H1 (cell line): ENCODE measurements around the gene DYDC1. TPM values are rescaled to one million over a fixed set of nuclear protein-coding genes. Genes with fewer than 3 reads are reported as not detected.

Experiments
- CTCF ChIA-PET: fragments of 300-600 bp; sonication (Branson Sonifier 250); formaldehyde crosslinking; loops from one replicate; lab custom pipeline; 2021; ENCODE audit not compliant: partially characterized antibody; lab: Charles Lee
- POLR2A ChIA-PET: fragments of 300-600 bp; sonication (Branson Sonifier 250); formaldehyde crosslinking; loops from one replicate; lab custom pipeline; 2021; ENCODE audit warnings: inconsistent platforms; ENCODE audit not compliant: partially characterized antibody; lab: Charles Lee
- DNase-seq, 2 experiments: peaks; one replicate each; pipeline versions ENCODE4 v3.0.0 to v3.0.0-alpha.2; 2010 to 2022; ENCODE audit warnings: low spot score in 2 of 2, low read depth in 1 of 2, mixed read lengths in 1 of 2
- FAIRE-seq: peaks from 2 replicates; lab custom pipeline; 2011; peaks lifted over from hg19 to GRCh38; lab: Jason Lieb, UNC
- H2AFZ ChIP-seq: 2 replicates; pipeline ENCODE4 v1.8.1; 2012; ENCODE audit warnings: low read length, inconsistent platforms
- H2AK5ac ChIP-seq: 2 replicates; pipeline ENCODE4 v1.6.1; 2013; ENCODE audit warnings: low read depth, low read length
- H2BK120ac ChIP-seq: replicated peaks from 2 replicates; pipeline ENCODE3; 2013; ENCODE audit warnings: low read depth, low read length, inconsistent platforms
- H2BK12ac ChIP-seq: 2 replicates; pipeline ENCODE4 v1.6.1; 2013; ENCODE audit warnings: low read depth, low read length
- H2BK15ac ChIP-seq: 2 replicates; pipeline ENCODE4 v1.6.1; 2013; ENCODE audit warnings: low read length
- H2BK20ac ChIP-seq: 2 replicates; pipeline ENCODE4 v1.6.1; 2013; ENCODE audit warnings: low read length
- H2BK5ac ChIP-seq: 2 replicates; pipeline ENCODE4 v1.6.1; 2013; ENCODE audit warnings: low read depth, low read length
- H3K14ac ChIP-seq: 2 replicates; pipeline ENCODE4 v1.6.1; 2013; ENCODE audit warnings: inconsistent platforms; ENCODE audit not compliant: insufficient read length
- H3K18ac ChIP-seq: 2 replicates; pipeline ENCODE4 v1.6.1; 2013; ENCODE audit warnings: low read length; ENCODE audit errors: extremely low read depth
- H3K23ac ChIP-seq: 2 replicates; pipeline ENCODE4 v1.6.1; 2013; ENCODE audit warnings: inconsistent platforms; ENCODE audit not compliant: insufficient read length
- H3K23me2 ChIP-seq: 2 replicates; pipeline ENCODE4 v1.6.1; 2013; ENCODE audit warnings: low read depth, low read length
- H3K27ac ChIP-seq: 2 replicates; pipeline ENCODE4 v1.6.1; 2011; ENCODE audit warnings: low read depth, low read length, inconsistent platforms
- H3K27me3 ChIP-seq, 4 experiments: replicated peaks in 1 of 4; 1 replicate in 1 of 4; 2 replicates in 3 of 4; pipeline versions ENCODE4 v1.6.1 to v1.8.1; 2011 to 2013; ENCODE audit warnings: low read length in 3 of 4, mild to moderate bottlenecking in 3 of 4, inconsistent platforms in 2 of 4, mixed read lengths in 2 of 4, moderate library complexity in 1 of 4; ENCODE audit not compliant: control insufficient read depth in 3 of 4, insufficient read depth in 3 of 4; ENCODE audit errors: extremely low read depth in 1 of 4
- H3K36me3 ChIP-seq, 4 experiments: 2 replicates each; pipeline versions ENCODE4 v1.6.1 to v1.8.1; 2011 to 2013; ENCODE audit warnings: mild to moderate bottlenecking in 4 of 4, low read length in 3 of 4, moderate library complexity in 2 of 4, control low read depth in 1 of 4, inconsistent platforms in 1 of 4; ENCODE audit not compliant: insufficient read depth in 4 of 4, control insufficient read depth in 2 of 4
- H3K4ac ChIP-seq: replicated peaks from 2 replicates; pipeline ENCODE3; 2013; ENCODE audit warnings: low read length, low read depth, mixed read lengths, inconsistent platforms; ENCODE audit not compliant: insufficient read length
- H3K4me1 ChIP-seq, 4 experiments: replicated peaks in 1 of 4; 1 replicate in 1 of 4; 2 replicates in 3 of 4; pipeline versions ENCODE4 v1.6.1 to v1.8.1; 2011 to 2013; ENCODE audit warnings: low read length in 3 of 4, inconsistent platforms in 2 of 4, mixed read lengths in 1 of 4; ENCODE audit not compliant: insufficient read depth in 4 of 4, control insufficient read depth in 3 of 4
- H3K4me2 ChIP-seq, 2 experiments: 2 replicates each; pipeline versions ENCODE4 v1.6.1 to v1.8.1; 2011 to 2013; ENCODE audit warnings: low read depth in 2 of 2, low read length in 2 of 2, control low read depth in 1 of 2, inconsistent platforms in 1 of 2, mild to moderate bottlenecking in 1 of 2; ENCODE audit not compliant: insufficient read depth in 1 of 2
- H3K4me3 ChIP-seq, 4 experiments: fragments of 200-600, 300-600 bp in 1 of 4; sonication (generic), shearing (Covaris generic), sonication (Bioruptor Twin) in 1 of 4; 2 replicates each; pipeline versions ENCODE4 v1.5.1 to v1.8.1; 2011 to 2016; ENCODE audit warnings: low read length in 4 of 4, low read depth in 3 of 4, control low read depth in 2 of 4, inconsistent platforms in 2 of 4, mild to moderate bottlenecking in 2 of 4, mixed read lengths in 1 of 4, moderate library complexity in 1 of 4; ENCODE audit not compliant: insufficient read depth in 2 of 4; ENCODE audit errors: extremely low read depth in 1 of 4
- H3K56ac ChIP-seq: replicated peaks from 2 replicates; pipeline ENCODE3; 2013; ENCODE audit warnings: low read depth, mild to moderate bottlenecking, mixed read lengths, low read length, inconsistent platforms; ENCODE audit not compliant: insufficient read length
- H3K79me1 ChIP-seq: 2 replicates; pipeline ENCODE4 v1.6.1; 2013; ENCODE audit warnings: low read depth, low read length, control low read depth
- H3K79me2 ChIP-seq, 2 experiments: 2 replicates each; pipeline versions ENCODE4 v1.6.1 to v1.8.1; 2012 to 2013; ENCODE audit warnings: low read length in 2 of 2, mild to moderate bottlenecking in 2 of 2, inconsistent platforms in 1 of 2; ENCODE audit not compliant: insufficient read depth in 2 of 2, control insufficient read depth in 1 of 2
- H3K9ac ChIP-seq, 4 experiments: replicated peaks in 1 of 4; 1 replicate in 1 of 4; 2 replicates in 3 of 4; pipeline versions ENCODE4 v1.6.1 to v1.8.1; 2011 to 2013; ENCODE audit warnings: low read depth in 3 of 4, low read length in 3 of 4, control low read depth in 2 of 4, mild to moderate bottlenecking in 2 of 4, moderate library complexity in 2 of 4, inconsistent platforms in 1 of 4; ENCODE audit errors: extremely low read depth in 1 of 4
- H3K9me3 ChIP-seq, 2 experiments: 2 replicates each; pipeline versions ENCODE4 v1.6.1 to v1.8.1; 2012 to 2013; ENCODE audit warnings: mild to moderate bottlenecking in 2 of 2, moderate library complexity in 2 of 2, control low read depth in 1 of 2, inconsistent platforms in 1 of 2, low read depth in 1 of 2, low read length in 1 of 2, mixed read lengths in 1 of 2; ENCODE audit not compliant: insufficient read depth in 2 of 2
- H4K20me1 ChIP-seq, 2 experiments: replicated peaks in 1 of 2; 2 replicates each; pipeline versions ENCODE3 to v1.8.1; 2011 to 2013; ENCODE audit warnings: inconsistent platforms in 2 of 2, low read length in 2 of 2, mild to moderate bottlenecking in 1 of 2; ENCODE audit not compliant: insufficient read depth in 2 of 2, control insufficient read depth in 1 of 2
- H4K5ac ChIP-seq: 2 replicates; pipeline ENCODE4 v1.6.1; 2013; ENCODE audit warnings: low read length, low read depth, mixed read lengths, inconsistent platforms; ENCODE audit not compliant: insufficient read length
- H4K8ac ChIP-seq: 2 replicates; pipeline ENCODE4 v1.8.0; 2013; ENCODE audit warnings: mild to moderate bottlenecking, moderate library complexity, low read length, inconsistent platforms; ENCODE audit not compliant: insufficient read depth; ENCODE audit errors: extremely low read depth
- H4K91ac ChIP-seq: replicated peaks from 2 replicates; pipeline ENCODE3; 2013; ENCODE audit warnings: low read length, mixed read lengths, inconsistent platforms; ENCODE audit not compliant: insufficient read length
- POU5F1 ChIP-seq: IDR thresholded peaks from 2 replicates; pipeline ENCODE4 v1.6.1; 2011; ENCODE audit warnings: low read depth, mild to moderate bottlenecking, low read length, moderate library complexity
- WGBS, 2 experiments: shearing (Covaris generic) in 1 of 2; methylation state at CpG; one replicate each; pipeline versions ENCODE4 v1.1.6 to v1.1.7; 2013 to 2015; ENCODE audit warnings: low lambda C conversion rate in 2 of 2, mixed read lengths in 2 of 2, inconsistent platforms in 1 of 2, low coverage in 1 of 2, missing lambda C conversion rate in 1 of 2; ENCODE audit not compliant: insufficient replicate concordance in 2 of 2, insufficient coverage in 1 of 2, insufficient read length in 1 of 2; ENCODE audit errors: extremely low coverage in 1 of 2, missing lambda C conversion rate in 1 of 2; 5-methylcytosine and 5-hydroxymethylcytosine counted together
- polyA plus RNA-seq, 7 experiments: library from polyadenylated mRNA; depleted of rRNA in 3 of 7; stranded (reverse) in 5 of 7; unstranded in 2 of 7; fragments of >200 nt in 5 of 7; fragments of 200-250 nt in 2 of 7; gene quantifications; 1 replicate in 5 of 7; 2 replicates in 1 of 7; 4 replicates in 1 of 7; pipeline versions ENCODE4 v1.2.1 to v1.2.3, GENCODE V29; 2011 to 2013; ENCODE audit warnings: missing spikeins in 2 of 7, mixed read lengths in 2 of 7
- total RNA-seq: library from RNA; stranded (reverse); fragmentation: NEBNext Ultra II Directional; extraction: Animal tissue kit (Norgen Biotek cat#: 25700); gene quantifications from 2 replicates; pipeline ENCODE4 v1.2.1, GENCODE V29; 2021

The DYDC1 gene
- total and polyA plus RNA-seq, 2 of the 8 experiments (the other 6 are each of a cell fraction or from before 2014, with no cell fraction given): not detected

- H3K4me3 ChIP-seq: no peak overlapping the region
- H2AK5ac ChIP-seq: no peak overlapping the region
- WGBS, 2 experiments: 85% methylated on average over 9 of the region's 9 CpGs; no CpG with 5 or more reads in 1 of the 2 experiments
- H3K36me3 ChIP-seq: no peaks in the 10 kb centered on the region
- CTCF ChIA-PET: interaction anchor here (0.8 to 1.5 kb wide), 5 partner anchors 8 to 118 kb away, joined by 3 to 4 read pairs (median 3); no protein-coding TSS in a partner anchor
- TF ChIP-seq POU5F1: no peak
- H2BK12ac ChIP-seq: no peak overlapping the region
- no peaks in the 10 kb centered on the region for H3K79me2 ChIP-seq
- no peak overlapping the region for H3K4ac ChIP-seq
- H3K9ac ChIP-seq: no peak overlapping the region
- no peaks in the 10 kb centered on the region for H3K9me3 ChIP-seq
- H3K27me3 ChIP-seq: no peaks in the 10 kb centered on the region
- no peak overlapping the region for H2BK20ac ChIP-seq
- H2BK5ac ChIP-seq: no peak overlapping the region
- no peak overlapping the region for H3K4me2 ChIP-seq
- no peak overlapping the region for H3K14ac ChIP-seq
- H2AFZ ChIP-seq: no peak overlapping the region
- H3K79me1 ChIP-seq: no peaks in the 10 kb centered on the region
- H3K23me2 ChIP-seq: no peaks in the 10 kb centered on the region
- DNase-seq: no peak
- no peak overlapping the region for H2BK15ac ChIP-seq
- POLR2A ChIA-PET: no interaction called here
- H3K18ac ChIP-seq: no peak overlapping the region
- H4K20me1 ChIP-seq: no peaks in the 10 kb centered on the region
- no peak overlapping the region for H3K27ac ChIP-seq
- no peaks in the 10 kb centered on the region for H3K4me1 ChIP-seq
- H4K91ac ChIP-seq: no peak overlapping the region
- no peak overlapping the region for H2BK120ac ChIP-seq
- no peak overlapping the region for H4K5ac ChIP-seq
- FAIRE-seq: no peak
- no peak overlapping the region for H3K23ac ChIP-seq
- no peak overlapping the region for H3K56ac ChIP-seq
- H4K8ac ChIP-seq: no peak overlapping the region
These were observed 34.2 kb upstream of the DYDC1 start for GRCh38 chr10:80390740-80391139.
